ENCODE measurements around the gene TSG101.

DNA sequence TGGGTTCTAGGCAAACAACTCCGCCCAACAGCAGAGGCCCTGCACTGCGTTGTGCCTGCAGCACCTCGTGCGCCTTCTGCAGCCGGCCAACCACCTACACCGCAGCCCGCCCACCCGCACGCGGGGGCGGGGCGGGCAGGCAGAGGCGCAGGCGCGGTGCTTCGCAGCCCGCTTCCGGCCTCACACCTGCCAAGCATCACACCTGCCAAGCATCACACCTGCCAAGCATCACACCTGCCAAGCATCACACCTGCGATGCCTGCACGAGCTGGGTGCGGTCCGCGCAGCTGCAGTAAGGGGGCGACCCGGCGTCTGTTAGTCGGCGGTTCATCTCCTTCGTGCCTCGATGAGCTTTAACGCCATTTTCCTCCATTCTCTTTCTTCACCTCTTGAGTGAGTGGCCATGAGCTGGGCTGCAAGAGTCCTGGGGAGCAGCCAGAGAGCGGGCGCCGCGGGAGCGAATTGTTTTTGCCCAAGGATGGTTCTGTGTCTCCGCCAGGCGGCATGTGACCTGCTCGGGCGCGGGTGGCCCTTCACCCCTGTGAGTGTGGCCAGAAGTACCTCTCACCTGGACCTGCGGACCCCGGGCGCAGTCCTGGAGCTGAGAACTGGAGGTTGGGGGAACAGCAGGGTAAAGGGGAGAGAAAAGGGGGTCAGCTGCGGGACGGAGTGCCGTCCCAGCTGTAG lies 70.9 kb downstream of the TSG101 start, which contains the start of gene LDHAL6A:
- TF ChIP-seq, protein P1, sequence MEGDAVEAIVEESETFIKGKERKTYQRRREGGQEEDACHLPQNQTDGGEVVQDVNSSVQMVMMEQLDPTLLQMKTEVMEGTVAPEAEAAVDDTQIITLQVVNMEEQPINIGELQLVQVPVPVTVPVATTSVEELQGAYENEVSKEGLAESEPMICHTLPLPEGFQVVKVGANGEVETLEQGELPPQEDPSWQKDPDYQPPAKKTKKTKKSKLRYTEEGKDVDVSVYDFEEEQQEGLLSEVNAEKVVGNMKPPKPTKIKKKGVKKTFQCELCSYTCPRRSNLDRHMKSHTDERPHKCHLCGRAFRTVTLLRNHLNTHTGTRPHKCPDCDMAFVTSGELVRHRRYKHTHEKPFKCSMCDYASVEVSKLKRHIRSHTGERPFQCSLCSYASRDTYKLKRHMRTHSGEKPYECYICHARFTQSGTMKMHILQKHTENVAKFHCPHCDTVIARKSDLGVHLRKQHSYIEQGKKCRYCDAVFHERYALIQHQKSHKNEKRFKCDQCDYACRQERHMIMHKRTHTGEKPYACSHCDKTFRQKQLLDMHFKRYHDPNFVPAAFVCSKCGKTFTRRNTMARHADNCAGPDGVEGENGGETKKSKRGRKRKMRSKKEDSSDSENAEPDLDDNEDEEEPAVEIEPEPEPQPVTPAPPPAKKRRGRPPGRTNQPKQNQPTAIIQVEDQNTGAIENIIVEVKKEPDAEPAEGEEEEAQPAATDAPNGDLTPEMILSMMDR (IDR thresholded peaks at IDR 0.05), result no peak
- TF ChIP-seq SIN3A (IDR thresholded peaks at IDR 0.05; ENCODE audit: borderline replicate concordance, insufficient read depth, low read depth, low read length) (no peak), POLR2AphosphoS5 (IDR thresholded peaks at IDR 0.05; ENCODE audit: low read depth, low read length) (no peak)

Data from Panc1 (cell line).